HepG2 (cell line): ENCODE results near the gene NKX6-2. TPM values are rescaled to one million over a fixed set of nuclear protein-coding genes. Genes with fewer than 3 reads are reported as not detected.

ENCODE experiments used
- ATAC-seq: fragments of 200-7000 bp; cut with Tn5 transposase; 3 replicates; pipeline ENCODE4 v1.9.1; 2020; ENCODE audit warnings: mild to moderate bottlenecking, moderate library complexity
- BruUV-seq: library from RNA; stranded (reverse); fragments of 400-500 nt; replicated peaks from 2 replicates; lab custom pipeline; 2021; lab: Mats Ljungman, UMichigan
- CTCF ChIA-PET: fragments of 300-600 bp; formaldehyde crosslinking; extraction: SDS; loops from one replicate; lab custom pipeline; 2021; ENCODE audit warnings: low total read pairs, inconsistent platforms, low intra/inter-chr PET ratio; lab: Yijun Ruan, JAX
- POLR2A ChIA-PET: fragments of 350-600 bp; sonication (Branson Sonifier 250); formaldehyde crosslinking; loops from one replicate; lab custom pipeline; 2020; ENCODE audit warnings: antibody characterized with exemption, inconsistent platforms; lab: Yijun Ruan, JAX
- DNase-seq: peaks from one replicate; pipeline ENCODE4 v3.0.0-alpha.2; 2015; ENCODE audit warnings: low spot score
- FAIRE-seq: peaks from 3 replicates; lab custom pipeline; 2011; peaks lifted over from hg19 to GRCh38; lab: Jason Lieb, UNC
- H2AFZ ChIP-seq: one replicate; pipeline ENCODE4 v1.6.1; 2011; ENCODE audit warnings: low read length, inconsistent platforms
- H3K27ac ChIP-seq: fragments of 300-600 bp; 3 replicates; pipeline ENCODE4 v1.8.0; 2011; ENCODE audit warnings: mixed run types, mild to moderate bottlenecking, mixed read lengths, low read length, inconsistent platforms; ENCODE audit not compliant: insufficient read depth; ENCODE audit errors: extremely low read length
- H3K27me3 ChIP-seq, 2 experiments: fragments of 200-600 bp in 1 of 2; 2 replicates in 1 of 2; 3 replicates in 1 of 2; pipeline versions ENCODE4 v1.6.0 to v1.8.0; 2011; ENCODE audit warnings: low read length in 2 of 2, mild to moderate bottlenecking in 2 of 2, moderate library complexity in 2 of 2, inconsistent platforms in 1 of 2; ENCODE audit not compliant: insufficient read depth in 2 of 2, control insufficient read depth in 1 of 2
- H3K36me3 ChIP-seq, 2 experiments: fragments of 200-600 bp in 1 of 2; replicated peaks in 1 of 2; 2 replicates in 1 of 2; 3 replicates in 1 of 2; pipeline versions ENCODE4 v1.5.1 to v1.8.0; 2011; ENCODE audit warnings: low read length in 2 of 2, inconsistent platforms in 1 of 2; ENCODE audit not compliant: insufficient read depth in 2 of 2, control insufficient read depth in 1 of 2
- H3K4me1 ChIP-seq: 2 replicates; pipeline ENCODE4 v1.5.1; 2012; ENCODE audit warnings: low read length, inconsistent platforms; ENCODE audit not compliant: insufficient read depth
- H3K4me2 ChIP-seq: 2 replicates; pipeline ENCODE4 v1.6.0; 2011; ENCODE audit warnings: low read depth, low read length, inconsistent platforms
- H3K4me3 ChIP-seq, 3 experiments: fragments of 200-600 bp in 1 of 3; sonication (generic), shearing (Covaris generic) in 1 of 3; replicated peaks in 1 of 3; 2 replicates each; pipeline ENCODE4 v1.5.1; 2011 to 2016; ENCODE audit warnings: low read length in 3 of 3, inconsistent platforms in 2 of 3, low read depth in 2 of 3, mild to moderate bottlenecking in 2 of 3, control low read depth in 1 of 3, mixed read lengths in 1 of 3; ENCODE audit not compliant: insufficient read depth in 1 of 3
- H3K79me2 ChIP-seq: one replicate; pipeline ENCODE4 v1.6.1; 2011; ENCODE audit warnings: low read length, inconsistent platforms; ENCODE audit not compliant: insufficient read depth
- H3K9ac ChIP-seq: 2 replicates; pipeline ENCODE4 v1.6.0; 2011; ENCODE audit warnings: mild to moderate bottlenecking, low read depth, low read length, inconsistent platforms; ENCODE audit not compliant: insufficient read depth
- H3K9me3 ChIP-seq: 2 replicates; pipeline ENCODE4 v1.5.1; 2012; ENCODE audit warnings: mild to moderate bottlenecking, low read length
- H4K20me1 ChIP-seq: 2 replicates; pipeline ENCODE4 v1.6.0; 2011; ENCODE audit warnings: inconsistent platforms, mild to moderate bottlenecking, low read length, moderate library complexity; ENCODE audit not compliant: insufficient read depth
- BORCS8-MEF2B ChIP-seq: sonication (generic); formaldehyde crosslinking; IDR thresholded peaks from 2 replicates; pipeline ENCODE4 v1.8.0; 2022; ENCODE audit warnings: mild to moderate bottlenecking, missing genetic modification reagents
- CEBPB ChIP-seq: IDR thresholded peaks from 2 replicates; pipeline ENCODE4 v1.6.1; 2011; ENCODE audit warnings: low read depth, low read length, improper control_type of control experiment, borderline replicate concordance
- GABPB1 ChIP-seq: IDR thresholded peaks from 2 replicates; pipeline ENCODE4 v1.6.1; 2016; ENCODE audit warnings: mild to moderate bottlenecking, missing genetic modification reagents, moderate library complexity, missing compliant biosample characterization
- HMG20A ChIP-seq: IDR thresholded peaks from 2 replicates; pipeline ENCODE4 v1.6.1; 2016; ENCODE audit warnings: borderline replicate concordance
- KDM1A ChIP-seq: IDR thresholded peaks from 2 replicates; pipeline ENCODE4 v1.6.1; 2016; ENCODE audit warnings: missing compliant biosample characterization
- RBAK ChIP-seq: sonication (generic); formaldehyde crosslinking; IDR thresholded peaks from 2 replicates; pipeline ENCODE4 v1.5.1; 2020; ENCODE audit warnings: mild to moderate bottlenecking, missing genetic modification reagents
- RXRA ChIP-seq: sonication (generic); formaldehyde crosslinking; IDR thresholded peaks from 2 replicates; pipeline ENCODE4 v1.5.1; 2020; ENCODE audit warnings: missing genetic modification reagents
- RXRB ChIP-seq: IDR thresholded peaks from 2 replicates; pipeline ENCODE4 v1.6.1; 2016; ENCODE audit warnings: borderline replicate concordance, missing genetic modification reagents, missing compliant biosample characterization
- ZNF737 ChIP-seq: sonication (generic); formaldehyde crosslinking; IDR thresholded peaks from 2 replicates; pipeline ENCODE4 v1.5.0; 2020; ENCODE audit warnings: missing genetic modification reagents, mild to moderate bottlenecking, borderline replicate concordance
- ZNF816 ChIP-seq: sonication (generic); formaldehyde crosslinking; IDR thresholded peaks from 2 replicates; pipeline ENCODE4 v1.8.0; 2022; ENCODE audit warnings: missing genetic modification reagents, mild to moderate bottlenecking, borderline replicate concordance
- WGBS: methylation state at CpG from one replicate; pipeline ENCODE4 v1.1.6; 2017; ENCODE audit warnings: low lambda C conversion rate; 5-methylcytosine and 5-hydroxymethylcytosine counted together
- in situ Hi-C: cut with HindIII; loops from 2 replicates; pipeline ENCODE4 v1.10.0; 2017; ENCODE audit warnings: low pct_unique_long_range_greater_than_20kb; ENCODE audit not compliant: extremely low pct_ligation_motif_present
- intact Hi-C: fragments of 100-400 bp; cut with micrococcal nuclease; formaldehyde crosslinking; loops from one replicate; pipeline ENCODE4 v1.10.0; 2022; ENCODE audit not compliant: unreplicated experiment
- polyA plus RNA-seq, 8 experiments: library from polyadenylated mRNA; depleted of rRNA in 3 of 8; stranded (reverse) in 7 of 8; unstranded in 1 of 8; fragments of >200 nt; fragmentation: Illumina TruSeq in 4 of 8; extraction: Trizol in 4 of 8; gene quantifications; 2 replicates each; pipeline versions ENCODE4 v1.2.1 to v1.2.3, GENCODE V29; 2011 to 2016; ENCODE audit warnings: low read depth in 4 of 8, missing spikeins in 1 of 8, mixed read lengths in 1 of 8; ENCODE audit not compliant: insufficient read depth in 1 of 8
- total RNA-seq, 5 experiments: library from RNA; depleted of rRNA; stranded (reverse); fragments of >200 nt; fragmentation: Illumina TruSeq; extraction: Trizol; gene quantifications; 2 replicates each; pipeline ENCODE4 v1.2.3, GENCODE V29; 2016; ENCODE audit warnings: low read depth in 1 of 5
- TF ChIP-seq, protein P1 (sequence below): IDR thresholded peaks from 2 replicates; pipeline ENCODE4 v1.4.0; 2020; ENCODE audit warnings: mild to moderate bottlenecking, missing genetic modification reagents
- TF ChIP-seq, protein P2 (sequence below): sonication (generic); formaldehyde crosslinking; IDR thresholded peaks from 2 replicates; pipeline ENCODE4 v1.4.0; 2020; ENCODE audit warnings: missing genetic modification reagents

NKX6-2 gene
- total and polyA plus RNA-seq, 2 of the 13 experiments (the other 11 are each of a cell fraction or from before 2014, with no cell fraction given): not detected

DNA sequence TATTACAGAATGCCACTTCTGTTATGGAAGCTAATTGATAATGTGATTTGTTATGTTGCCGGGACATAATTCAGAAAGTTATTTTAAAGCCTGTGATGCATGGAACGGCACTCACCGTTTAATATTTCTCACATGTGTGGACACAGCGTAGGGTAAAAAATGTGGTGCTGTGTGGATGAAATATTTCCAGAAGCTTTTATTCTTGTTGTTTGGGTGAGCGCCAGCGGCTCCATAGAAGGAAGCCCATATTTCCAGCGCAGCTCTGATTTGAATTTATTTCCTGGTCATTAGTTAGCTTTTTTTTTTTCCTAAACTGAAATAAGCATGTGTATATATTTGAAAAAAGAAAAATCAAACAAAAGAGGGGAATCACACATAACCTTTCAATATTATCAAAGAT is 20.2 kb upstream of the NKX6-2 start (continued):
- TF ChIP-seq, protein P1, sequence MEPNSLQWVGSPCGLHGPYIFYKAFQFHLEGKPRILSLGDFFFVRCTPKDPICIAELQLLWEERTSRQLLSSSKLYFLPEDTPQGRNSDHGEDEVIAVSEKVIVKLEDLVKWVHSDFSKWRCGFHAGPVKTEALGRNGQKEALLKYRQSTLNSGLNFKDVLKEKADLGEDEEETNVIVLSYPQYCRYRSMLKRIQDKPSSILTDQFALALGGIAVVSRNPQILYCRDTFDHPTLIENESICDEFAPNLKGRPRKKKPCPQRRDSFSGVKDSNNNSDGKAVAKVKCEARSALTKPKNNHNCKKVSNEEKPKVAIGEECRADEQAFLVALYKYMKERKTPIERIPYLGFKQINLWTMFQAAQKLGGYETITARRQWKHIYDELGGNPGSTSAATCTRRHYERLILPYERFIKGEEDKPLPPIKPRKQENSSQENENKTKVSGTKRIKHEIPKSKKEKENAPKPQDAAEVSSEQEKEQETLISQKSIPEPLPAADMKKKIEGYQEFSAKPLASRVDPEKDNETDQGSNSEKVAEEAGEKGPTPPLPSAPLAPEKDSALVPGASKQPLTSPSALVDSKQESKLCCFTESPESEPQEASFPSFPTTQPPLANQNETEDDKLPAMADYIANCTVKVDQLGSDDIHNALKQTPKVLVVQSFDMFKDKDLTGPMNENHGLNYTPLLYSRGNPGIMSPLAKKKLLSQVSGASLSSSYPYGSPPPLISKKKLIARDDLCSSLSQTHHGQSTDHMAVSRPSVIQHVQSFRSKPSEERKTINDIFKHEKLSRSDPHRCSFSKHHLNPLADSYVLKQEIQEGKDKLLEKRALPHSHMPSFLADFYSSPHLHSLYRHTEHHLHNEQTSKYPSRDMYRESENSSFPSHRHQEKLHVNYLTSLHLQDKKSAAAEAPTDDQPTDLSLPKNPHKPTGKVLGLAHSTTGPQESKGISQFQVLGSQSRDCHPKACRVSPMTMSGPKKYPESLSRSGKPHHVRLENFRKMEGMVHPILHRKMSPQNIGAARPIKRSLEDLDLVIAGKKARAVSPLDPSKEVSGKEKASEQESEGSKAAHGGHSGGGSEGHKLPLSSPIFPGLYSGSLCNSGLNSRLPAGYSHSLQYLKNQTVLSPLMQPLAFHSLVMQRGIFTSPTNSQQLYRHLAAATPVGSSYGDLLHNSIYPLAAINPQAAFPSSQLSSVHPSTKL (CRISPR knock-in tag): no peak
- TF ChIP-seq GABPB1: no peak
- TF ChIP-seq, protein P2, sequence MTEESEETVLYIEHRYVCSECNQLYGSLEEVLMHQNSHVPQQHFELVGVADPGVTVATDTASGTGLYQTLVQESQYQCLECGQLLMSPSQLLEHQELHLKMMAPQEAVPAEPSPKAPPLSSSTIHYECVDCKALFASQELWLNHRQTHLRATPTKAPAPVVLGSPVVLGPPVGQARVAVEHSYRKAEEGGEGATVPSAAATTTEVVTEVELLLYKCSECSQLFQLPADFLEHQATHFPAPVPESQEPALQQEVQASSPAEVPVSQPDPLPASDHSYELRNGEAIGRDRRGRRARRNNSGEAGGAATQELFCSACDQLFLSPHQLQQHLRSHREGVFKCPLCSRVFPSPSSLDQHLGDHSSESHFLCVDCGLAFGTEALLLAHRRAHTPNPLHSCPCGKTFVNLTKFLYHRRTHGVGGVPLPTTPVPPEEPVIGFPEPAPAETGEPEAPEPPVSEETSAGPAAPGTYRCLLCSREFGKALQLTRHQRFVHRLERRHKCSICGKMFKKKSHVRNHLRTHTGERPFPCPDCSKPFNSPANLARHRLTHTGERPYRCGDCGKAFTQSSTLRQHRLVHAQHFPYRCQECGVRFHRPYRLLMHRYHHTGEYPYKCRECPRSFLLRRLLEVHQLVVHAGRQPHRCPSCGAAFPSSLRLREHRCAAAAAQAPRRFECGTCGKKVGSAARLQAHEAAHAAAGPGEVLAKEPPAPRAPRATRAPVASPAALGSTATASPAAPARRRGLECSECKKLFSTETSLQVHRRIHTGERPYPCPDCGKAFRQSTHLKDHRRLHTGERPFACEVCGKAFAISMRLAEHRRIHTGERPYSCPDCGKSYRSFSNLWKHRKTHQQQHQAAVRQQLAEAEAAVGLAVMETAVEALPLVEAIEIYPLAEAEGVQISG (CRISPR knock-in tag): no peak
- no peak for TF ChIP-seq ZNF737 (CRISPR knock-in tag)
- no peak for TF ChIP-seq BORCS8-MEF2B (CRISPR knock-in tag)
- TF ChIP-seq CEBPB: no peak

DNA sequence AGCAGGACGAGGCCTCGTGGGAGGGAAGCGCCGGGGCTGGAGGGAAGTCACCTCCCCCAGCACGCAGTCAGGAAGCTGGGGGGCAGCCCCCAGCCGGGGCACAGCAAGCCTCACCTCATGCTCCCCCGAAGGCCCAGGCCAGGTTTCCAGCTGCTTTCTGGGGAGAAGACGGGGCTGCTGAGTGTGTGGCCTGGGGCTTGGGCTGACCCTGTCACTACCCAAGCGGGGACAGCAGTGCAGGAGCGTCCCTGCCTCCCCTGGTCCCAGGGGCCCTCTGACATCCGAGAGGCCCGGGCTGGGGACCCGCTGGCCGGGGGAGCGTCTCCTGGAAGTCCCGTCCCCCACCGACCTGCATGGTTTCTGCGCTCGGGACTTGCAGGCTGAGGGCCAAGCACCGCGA is 19.7 kb upstream of the NKX6-2 start:
- H4K20me1 ChIP-seq: no peaks in the 10 kb centered on the region
- no peaks in the 10 kb centered on the region for H3K9me3 ChIP-seq
- H3K4me1 ChIP-seq: no peaks in the 10 kb centered on the region
- no peak overlapping the region for H3K4me2 ChIP-seq
- no peaks in the 10 kb centered on the region for H3K79me2 ChIP-seq
- FAIRE-seq: no peak
- H3K4me3 ChIP-seq: no peak overlapping the region
- intact Hi-C loops: no loop called here
- in situ Hi-C loops: no loop called here
- CTCF ChIA-PET: no interaction called here
- POLR2A ChIA-PET: no interaction called here
- DNase-seq: no peak
- H3K27me3 ChIP-seq: peaks cover 7 to 55% of the 10 kb centered on the region in 2 experiments; a peak in 4 of 5 replicates
- WGBS: 28% methylated on average over 9 of the region's 21 CpGs
- no TSS peak for BruUV-seq
- no peak overlapping the region for H3K27ac ChIP-seq
- H3K9ac ChIP-seq: no peak overlapping the region
- ATAC-seq: no peak
- H2AFZ ChIP-seq: no peak overlapping the region
- no peaks in the 10 kb centered on the region for H3K36me3 ChIP-seq
- no peak for TF ChIP-seq HMG20A (CRISPR knock-in tag)
- no peak for TF ChIP-seq ZNF816
- no peak for TF ChIP-seq KDM1A (CRISPR knock-in tag)
- TF ChIP-seq RXRA: no peak
- no peak for TF ChIP-seq RBAK (CRISPR knock-in tag)
- TF ChIP-seq RXRB (CRISPR knock-in tag): no peak
